NT2/D1 (cell line): Measurements from ENCODE around the gene KLHL22.

ENCODE experiments used
- DNase-seq: peaks from one replicate; pipeline ENCODE4 v3.0.0-alpha.2; 2011; ENCODE audit warnings: low read depth, low spot score
- H3K27me3 ChIP-seq: 2 replicates; pipeline ENCODE4 v1.6.0; 2011; ENCODE audit warnings: mild to moderate bottlenecking; ENCODE audit not compliant: insufficient read length, insufficient read depth
- H3K36me3 ChIP-seq: 2 replicates; pipeline ENCODE4 v1.6.1; 2011; ENCODE audit warnings: mild to moderate bottlenecking, low read length, mixed read lengths; ENCODE audit not compliant: insufficient read depth, insufficient read length
- H3K4me1 ChIP-seq: 2 replicates; pipeline ENCODE4 v1.5.1; 2011; ENCODE audit not compliant: insufficient read depth, insufficient read length
- H3K4me3 ChIP-seq: 2 replicates; pipeline ENCODE4 v1.5.1; 2011; ENCODE audit warnings: low read depth; ENCODE audit not compliant: insufficient read length
- H3K9ac ChIP-seq: 2 replicates; pipeline ENCODE4 v1.6.0; 2011; ENCODE audit warnings: low read depth; ENCODE audit not compliant: insufficient read length
- H3K9me3 ChIP-seq: 2 replicates; pipeline ENCODE4 v1.5.1; 2011; ENCODE audit warnings: mild to moderate bottlenecking, low read length; ENCODE audit not compliant: insufficient read depth
- SUZ12 ChIP-seq: IDR thresholded peaks from 2 replicates; pipeline ENCODE4 v1.6.1; 2011; ENCODE audit not compliant: insufficient read length, insufficient read depth; ENCODE audit errors: extremely low read depth
- YY1 ChIP-seq: IDR thresholded peaks from 2 replicates; pipeline ENCODE4 v1.6.1; 2011; ENCODE audit not compliant: insufficient read length, insufficient read depth
- ZNF274 ChIP-seq: IDR thresholded peaks from 2 replicates; pipeline ENCODE4 v1.6.1; 2011; ENCODE audit warnings: mild to moderate bottlenecking, low read depth, low read length

Gene KLHL22

GRCh38 chr22:20406686-20407408, 88.7 kb downstream of the KLHL22 start:
- Histone ChIP-seq H3K36me3 (peaks cover 50% of the 10 kb centered on the region), H3K4me3 (no peak overlapping the region), H3K9ac (no peak overlapping the region), H3K4me1 (no peaks in the 10 kb centered on the region), H3K27me3 (no peaks in the 10 kb centered on the region), H3K9me3 (no peaks in the 10 kb centered on the region)
- no peak for DNase-seq
- no peak for TF ChIP-seq SUZ12
- no peak for TF ChIP-seq YY1
- no peak for TF ChIP-seq ZNF274

GRCh38 chr22:20405931-20406685, 89.5 kb downstream of the KLHL22 start:
- no peak for DNase-seq
- Histone ChIP-seq H3K9ac (no peak overlapping the region), H3K4me1 (no peaks in the 10 kb centered on the region), H3K9me3 (no peaks in the 10 kb centered on the region), H3K27me3 (no peaks in the 10 kb centered on the region), H3K36me3 (peaks cover 57% of the 10 kb centered on the region), H3K4me3 (no peak overlapping the region)
- TF ChIP-seq SUZ12 (no peak), ZNF274 (no peak), YY1 (no peak)

DNA sequence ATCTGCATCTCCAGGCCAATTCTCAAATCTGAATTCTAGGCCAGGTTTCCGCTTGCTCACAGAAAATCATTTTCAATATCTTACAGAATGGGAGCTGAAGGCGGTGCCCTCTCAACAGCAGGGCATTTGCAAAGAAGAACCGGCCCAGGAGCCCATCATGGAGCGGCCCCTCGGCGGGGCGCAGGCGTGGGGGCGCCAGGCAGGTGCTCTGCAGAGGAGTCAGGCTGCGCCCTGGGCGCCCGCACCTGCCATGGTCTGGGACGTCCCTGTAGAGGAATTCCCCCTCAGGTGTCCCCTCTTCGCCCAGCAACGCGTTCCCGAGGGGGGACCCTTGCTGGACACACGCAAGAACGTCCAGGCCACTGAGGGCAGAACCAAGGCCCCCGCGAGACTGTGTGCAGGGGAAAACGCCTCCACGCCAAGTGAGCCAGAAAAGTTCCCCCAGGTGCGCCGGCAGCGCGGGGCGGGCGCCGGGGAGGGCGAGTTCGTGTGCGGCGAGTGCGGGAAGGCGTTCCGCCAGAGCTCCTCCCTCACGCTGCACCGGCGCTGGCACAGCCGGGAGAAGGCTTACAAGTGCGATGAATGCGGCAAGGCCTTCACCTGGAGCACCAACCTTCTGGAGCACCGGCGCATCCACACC, 90.2 kb downstream of the KLHL22 start:
- no peak for TF ChIP-seq SUZ12
- no peak for TF ChIP-seq YY1
- no peak for TF ChIP-seq ZNF274
- H3K4me1 ChIP-seq, result no peaks in the 10 kb centered on the region
- H3K36me3 ChIP-seq, result peaks cover 64% of the 10 kb centered on the region
- DNase-seq, result no peak
- no peaks in the 10 kb centered on the region for H3K9me3 ChIP-seq
- H3K4me3 ChIP-seq, result no peak overlapping the region
- H3K27me3 ChIP-seq, result no peaks in the 10 kb centered on the region
- H3K9ac ChIP-seq, result no peak overlapping the region

DNA sequence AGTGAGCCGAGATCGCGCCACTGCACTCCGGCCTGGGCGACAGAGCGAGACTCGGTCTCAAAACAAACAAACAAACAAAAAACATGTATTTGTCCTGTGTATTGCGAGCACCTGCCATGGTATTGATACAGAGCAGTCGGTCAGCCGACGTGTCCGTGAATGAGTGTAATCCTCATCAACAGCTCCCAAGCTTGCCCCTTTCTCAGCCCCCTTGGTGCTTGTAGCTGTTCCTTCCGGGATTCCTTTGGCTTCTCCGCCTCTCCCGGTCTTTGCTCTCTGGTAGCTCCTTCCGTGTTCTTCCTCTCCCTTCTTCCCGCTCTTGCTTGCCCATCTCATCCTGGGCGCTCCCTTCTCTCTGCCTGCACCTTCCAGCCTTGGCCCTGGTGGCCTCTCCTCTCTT, 90.7 kb downstream of the KLHL22 start:
- H3K9me3 ChIP-seq, result no peaks in the 10 kb centered on the region
- H3K4me3 ChIP-seq, result no peak overlapping the region
- peaks cover 67% of the 10 kb centered on the region for H3K36me3 ChIP-seq
- no peaks in the 10 kb centered on the region for H3K27me3 ChIP-seq
- H3K9ac ChIP-seq, result no peak overlapping the region
- TF ChIP-seq SUZ12 (no peak), ZNF274 (no peak), YY1 (no peak)
- H3K4me1 ChIP-seq, result no peaks in the 10 kb centered on the region
- no peak for DNase-seq

DNA sequence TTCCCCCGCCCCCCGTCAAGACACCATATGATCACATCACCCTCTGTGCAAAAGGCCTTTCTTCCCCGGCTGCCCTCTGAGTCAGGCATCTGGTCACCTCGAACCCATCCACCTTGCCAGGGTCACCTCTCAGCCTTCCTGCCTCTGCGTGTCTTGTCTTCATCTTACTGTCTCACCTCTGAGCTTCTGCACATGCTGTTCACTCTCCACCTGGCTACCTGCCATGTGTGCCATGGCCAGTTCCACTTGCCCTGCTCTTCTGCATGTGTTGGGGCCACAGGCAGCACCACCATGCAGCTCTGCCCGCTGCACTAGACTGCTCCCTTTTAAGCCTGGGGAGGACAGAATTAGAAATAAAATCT, 91.8 kb downstream of the KLHL22 start:
- H3K36me3 ChIP-seq, result peaks cover 67% of the 10 kb centered on the region
- no peaks in the 10 kb centered on the region for H3K9me3 ChIP-seq
- no peaks in the 10 kb centered on the region for H3K27me3 ChIP-seq
- no peaks in the 10 kb centered on the region for H3K4me1 ChIP-seq
- H3K9ac ChIP-seq, result no peak overlapping the region
- DNase-seq, result no peak
- TF ChIP-seq YY1 (no peak), ZNF274 (no peak), SUZ12 (no peak)
- no peak overlapping the region for H3K4me3 ChIP-seq

DNA sequence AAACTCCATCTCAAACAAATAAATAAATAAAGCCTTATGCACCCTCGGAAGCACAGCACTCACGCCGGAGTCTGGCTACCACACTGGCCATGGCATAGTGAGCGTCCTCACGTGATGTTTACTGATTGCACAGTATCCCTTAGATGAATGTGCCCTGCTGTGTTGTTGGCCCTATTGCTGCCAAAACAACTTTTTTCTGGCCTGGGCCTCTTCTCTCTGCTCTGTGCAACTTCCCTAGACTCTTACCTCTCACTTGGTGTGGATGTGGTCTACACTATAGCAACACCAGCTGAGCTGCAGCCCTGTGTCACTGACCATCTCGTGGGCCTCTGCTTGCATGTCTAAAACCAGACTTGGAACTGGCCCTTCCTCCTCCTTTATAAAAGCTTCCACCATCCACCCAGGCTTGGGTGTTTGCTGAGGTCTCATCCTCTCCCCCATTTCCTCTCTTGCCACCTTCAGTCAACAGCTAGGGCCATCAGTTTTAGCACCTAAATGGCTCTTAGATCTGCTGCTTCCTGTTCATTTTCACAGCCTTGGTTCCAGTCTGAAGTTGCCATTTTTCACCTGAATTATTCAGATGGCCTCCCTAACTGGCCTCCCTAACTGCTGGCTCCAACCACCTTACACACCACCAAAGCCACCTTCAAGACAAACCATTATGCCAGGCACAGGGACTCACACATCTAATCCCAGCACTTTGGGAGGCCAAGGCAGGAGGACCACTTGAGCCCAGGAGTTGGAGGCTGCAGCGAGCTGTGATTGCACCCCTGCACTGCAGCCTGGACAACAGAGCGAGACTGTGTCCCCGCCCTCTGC, 92.4 kb downstream of the KLHL22 start:
- H3K4me1 ChIP-seq, result no peaks in the 10 kb centered on the region
- no peak for DNase-seq
- H3K9me3 ChIP-seq, result no peaks in the 10 kb centered on the region
- H3K9ac ChIP-seq, result no peak overlapping the region
- H3K4me3 ChIP-seq, result no peak overlapping the region
- H3K27me3 ChIP-seq, result no peaks in the 10 kb centered on the region
- H3K36me3 ChIP-seq, result peaks cover 67% of the 10 kb centered on the region
- TF ChIP-seq ZNF274 (no peak), YY1 (no peak), SUZ12 (no peak)
